T-helper 2 cell treated with Interferon-gamma antibody and Interleukin-4, amounts not matched to agents 5 μg/mL and 100 μg/mL, for 36 hours (primary cell): ENCODE results near the gene DYNC2H1.
"Not testable (repeated sequence)": the region's sequence is repeated elsewhere in the genome, so short reads cannot be mapped to it uniquely, and the experiment has no call there.

Source experiments
- DNase-seq: peaks from one replicate; pipeline ENCODE4 v3.0.0; 2021; ENCODE audit warnings: low spot score
- H3K27ac Mint-ChIP-seq: one replicate; pipeline ENCODE4 v1.8.0; 2021; ENCODE audit warnings: mild to moderate bottlenecking, mixed read lengths
- H3K27me3 Mint-ChIP-seq: one replicate; pipeline ENCODE4 v1.8.0; 2021; ENCODE audit warnings: low read depth, mixed read lengths
- H3K36me3 Mint-ChIP-seq: one replicate; pipeline ENCODE4 v1.8.0; 2021; ENCODE audit warnings: low read depth, mixed read lengths
- H3K4me1 Mint-ChIP-seq: one replicate; pipeline ENCODE4 v1.8.0; 2021; ENCODE audit warnings: low read depth, mixed read lengths
- H3K4me3 Mint-ChIP-seq: one replicate; pipeline ENCODE4 v1.8.0; 2022; ENCODE audit warnings: mild to moderate bottlenecking, moderate library complexity, mixed read lengths
- H3K9me3 Mint-ChIP-seq: one replicate; pipeline ENCODE4 v1.8.0; 2021; ENCODE audit warnings: mixed read lengths

The DYNC2H1 gene

GRCh38 chr11:103338621-103339484 is 229.6 kb downstream of the DYNC2H1 start:
- Mint-ChIP-seq H3K4me3 (no peak overlapping the region), H3K36me3 (no peaks in the 10 kb centered on the region), H3K27me3 (no peaks in the 10 kb centered on the region), H3K9me3 (no peaks in the 10 kb centered on the region), H3K27ac (no peak overlapping the region), H3K4me1 (no peaks in the 10 kb centered on the region)
- no peak for DNase-seq

GRCh38 chr11:103339485-103339857 is 230.2 kb downstream of the DYNC2H1 start:
- Mint-ChIP-seq H3K27ac (no peak overlapping the region), H3K27me3 (no peaks in the 10 kb centered on the region), H3K4me3 (no peak overlapping the region)

GRCh38 chr11:103340956-103341355 is 231.7 kb downstream of the DYNC2H1 start:
- no peaks in the 10 kb centered on the region for H3K27me3 Mint-ChIP-seq
- no peaks in the 10 kb centered on the region for H3K36me3 Mint-ChIP-seq
- no peak overlapping the region for H3K27ac Mint-ChIP-seq
- no peak overlapping the region for H3K4me3 Mint-ChIP-seq
- no peaks in the 10 kb centered on the region for H3K9me3 Mint-ChIP-seq
- H3K4me1 Mint-ChIP-seq, result no peaks in the 10 kb centered on the region
- no peak for DNase-seq

More at GRCh38 chr11:103339485-103339857, 230.2 kb downstream of the DYNC2H1 start:
- no peak for DNase-seq
- no peaks in the 10 kb centered on the region for H3K36me3 Mint-ChIP-seq
- H3K9me3 Mint-ChIP-seq, result no peaks in the 10 kb centered on the region
- H3K4me1 Mint-ChIP-seq, result no peaks in the 10 kb centered on the region

- H3K9me3 Mint-ChIP-seq, result no peaks in the 10 kb centered on the region
- no peak overlapping the region for H3K27ac Mint-ChIP-seq
- no peak overlapping the region for H3K4me3 Mint-ChIP-seq
- H3K36me3 Mint-ChIP-seq, result no peaks in the 10 kb centered on the region
- no peaks in the 10 kb centered on the region for H3K27me3 Mint-ChIP-seq
- no peak for DNase-seq
- no peaks in the 10 kb centered on the region for H3K4me1 Mint-ChIP-seq
Measured at GRCh38 chr11:103344886-103345285, 235.7 kb downstream of the DYNC2H1 start.

- Mint-ChIP-seq H3K4me1 (no peaks in the 10 kb centered on the region), H3K36me3 (no peaks in the 10 kb centered on the region), H3K4me3 (no peak overlapping the region), H3K9me3 (no peaks in the 10 kb centered on the region), H3K27ac (no peak overlapping the region), H3K27me3 (no peaks in the 10 kb centered on the region)
- DNase-seq, result no peak
Measured at GRCh38 chr11:103349595-103349994, 240.4 kb downstream of the DYNC2H1 start.

GRCh38 chr11:103354656-103355055 is 245.4 kb downstream of the DYNC2H1 start:
- H3K27me3 Mint-ChIP-seq, result no peaks in the 10 kb centered on the region
- no peaks in the 10 kb centered on the region for H3K4me1 Mint-ChIP-seq
- H3K4me3 Mint-ChIP-seq, result no peak overlapping the region
- no peaks in the 10 kb centered on the region for H3K9me3 Mint-ChIP-seq
- H3K36me3 Mint-ChIP-seq, result no peaks in the 10 kb centered on the region
- no peak overlapping the region for H3K27ac Mint-ChIP-seq
- DNase-seq, result no peak

- no peak overlapping the region for H3K27ac Mint-ChIP-seq
- no peak overlapping the region for H3K4me3 Mint-ChIP-seq
- H3K4me1 Mint-ChIP-seq, result no peaks in the 10 kb centered on the region
- no peaks in the 10 kb centered on the region for H3K27me3 Mint-ChIP-seq
- DNase-seq, result no peak
- no peaks in the 10 kb centered on the region for H3K36me3 Mint-ChIP-seq
- H3K9me3 Mint-ChIP-seq, result no peaks in the 10 kb centered on the region
Measured at GRCh38 chr11:103358251-103358650, 249.0 kb downstream of the DYNC2H1 start.

- no peaks in the 10 kb centered on the region for H3K36me3 Mint-ChIP-seq
- H3K4me1 Mint-ChIP-seq, result no peaks in the 10 kb centered on the region
- no peak overlapping the region for H3K27ac Mint-ChIP-seq
- no peak for DNase-seq
- H3K4me3 Mint-ChIP-seq, result no peak overlapping the region
- no peaks in the 10 kb centered on the region for H3K27me3 Mint-ChIP-seq
- H3K9me3 Mint-ChIP-seq, result no peaks in the 10 kb centered on the region
Measured at GRCh38 chr11:103359216-103359615, 250.0 kb downstream of the DYNC2H1 start.

GRCh38 chr11:103364687-103365086 is 255.5 kb downstream of the DYNC2H1 start:
- H3K4me3 Mint-ChIP-seq, result no peak overlapping the region
- H3K27me3 Mint-ChIP-seq, result no peaks in the 10 kb centered on the region
- no peaks in the 10 kb centered on the region for H3K36me3 Mint-ChIP-seq
- no peak for DNase-seq
- no peaks in the 10 kb centered on the region for H3K9me3 Mint-ChIP-seq
- H3K27ac Mint-ChIP-seq, result no peak overlapping the region
- no peaks in the 10 kb centered on the region for H3K4me1 Mint-ChIP-seq

- no peaks in the 10 kb centered on the region for H3K27me3 Mint-ChIP-seq
- H3K4me3 Mint-ChIP-seq, result no peak overlapping the region
- no peaks in the 10 kb centered on the region for H3K4me1 Mint-ChIP-seq
- H3K9me3 Mint-ChIP-seq, result no peaks in the 10 kb centered on the region
- no peaks in the 10 kb centered on the region for H3K36me3 Mint-ChIP-seq
- no peak overlapping the region for H3K27ac Mint-ChIP-seq
- no peak for DNase-seq
Measured at GRCh38 chr11:103367650-103368049, 258.4 kb downstream of the DYNC2H1 start.

GRCh38 chr11:103368145-103368544 is 258.9 kb downstream of the DYNC2H1 start:
- Mint-ChIP-seq H3K36me3 (no peaks in the 10 kb centered on the region), H3K27ac (no peak overlapping the region), H3K4me3 (no peak overlapping the region), H3K4me1 (no peaks in the 10 kb centered on the region), H3K9me3 (no peaks in the 10 kb centered on the region), H3K27me3 (no peaks in the 10 kb centered on the region)
- DNase-seq, result no peak

- no peak for DNase-seq
- Mint-ChIP-seq H3K27ac (no peak overlapping the region), H3K36me3 (no peaks in the 10 kb centered on the region), H3K4me1 (no peaks in the 10 kb centered on the region), H3K9me3 (no peaks in the 10 kb centered on the region), H3K27me3 (no peaks in the 10 kb centered on the region), H3K4me3 (no peak overlapping the region)
Measured at GRCh38 chr11:103370076-103370475, 260.9 kb downstream of the DYNC2H1 start.

GRCh38 chr11:103372906-103373305 is 263.7 kb downstream of the DYNC2H1 start:
- no peak for DNase-seq
- Mint-ChIP-seq H3K27me3 (no peaks in the 10 kb centered on the region), H3K4me1 (no peaks in the 10 kb centered on the region), H3K27ac (no peak overlapping the region), H3K4me3 (no peak overlapping the region), H3K9me3 (peaks cover 4% of the 10 kb centered on the region), H3K36me3 (no peaks in the 10 kb centered on the region)

- H3K36me3 Mint-ChIP-seq, H3K9me3 Mint-ChIP-seq, H3K27ac Mint-ChIP-seq, DNase-seq, H3K4me3 Mint-ChIP-seq, H3K4me1 Mint-ChIP-seq, H3K27me3 Mint-ChIP-seq: not testable (repeated sequence)
Measured at GRCh38 chr11:103374227-103374626, 265.0 kb downstream of the DYNC2H1 start.

- Mint-ChIP-seq H3K9me3 (peaks cover 4% of the 10 kb centered on the region), H3K4me1 (no peaks in the 10 kb centered on the region), H3K36me3 (no peaks in the 10 kb centered on the region), H3K4me3 (no peak overlapping the region), H3K27me3 (no peaks in the 10 kb centered on the region), H3K27ac (no peak overlapping the region)
- DNase-seq, result no peak
Measured at GRCh38 chr11:103378931-103379330, 269.7 kb downstream of the DYNC2H1 start.
